Measurements from ENCODE around the gene PRDX4. TPM values are rescaled to one million over a fixed set of nuclear protein-coding genes. Genes with fewer than 3 reads are reported as not detected.

PRDX4 gene
- total RNA-seq, 1 donor from 2014 or later, result 75.5 TPM

DNA sequence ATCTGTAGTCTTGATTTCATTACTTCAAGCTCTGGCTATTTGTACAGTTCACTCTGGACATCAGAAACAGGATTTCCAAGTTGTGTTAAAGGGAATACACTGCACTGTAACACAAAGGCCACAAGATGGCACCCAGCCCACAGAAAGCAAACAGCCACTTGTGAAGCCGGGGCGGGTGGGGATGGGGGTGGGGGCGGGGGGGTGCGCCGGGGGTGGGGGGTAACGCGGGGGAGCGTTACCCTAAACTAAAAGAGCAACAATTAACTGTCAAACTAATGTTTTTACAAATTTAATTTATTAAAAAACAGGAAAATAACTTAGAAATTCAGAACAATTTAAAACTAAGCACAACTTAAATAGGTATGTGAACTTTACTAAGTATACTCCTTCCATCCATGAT is 27.3 kb downstream of the PRDX4 start:
- H3K9me3 Mint-ChIP-seq, result no peaks in the 10 kb centered on the region
- DNase-seq (ENCODE audit: low spot score), result peak; percentile 4
- H3K4me3 Mint-ChIP-seq, result no peak overlapping the region
- H3K36me3 Mint-ChIP-seq (ENCODE audit: low read depth), result no peaks in the 10 kb centered on the region
- intact Hi-C loops (cut with micrococcal nuclease), result loop anchor here (1.0 kb wide), 2 partner anchors 208 to 360 kb away; partner anchors contain the start of gene EIF2S3
- H3K4me1 Mint-ChIP-seq (ENCODE audit: low read depth), result no peaks in the 10 kb centered on the region
- no peak overlapping the region for H3K27ac Mint-ChIP-seq
- no peaks in the 10 kb centered on the region for H3K27me3 Mint-ChIP-seq (ENCODE audit: insufficient read depth)

DNA sequence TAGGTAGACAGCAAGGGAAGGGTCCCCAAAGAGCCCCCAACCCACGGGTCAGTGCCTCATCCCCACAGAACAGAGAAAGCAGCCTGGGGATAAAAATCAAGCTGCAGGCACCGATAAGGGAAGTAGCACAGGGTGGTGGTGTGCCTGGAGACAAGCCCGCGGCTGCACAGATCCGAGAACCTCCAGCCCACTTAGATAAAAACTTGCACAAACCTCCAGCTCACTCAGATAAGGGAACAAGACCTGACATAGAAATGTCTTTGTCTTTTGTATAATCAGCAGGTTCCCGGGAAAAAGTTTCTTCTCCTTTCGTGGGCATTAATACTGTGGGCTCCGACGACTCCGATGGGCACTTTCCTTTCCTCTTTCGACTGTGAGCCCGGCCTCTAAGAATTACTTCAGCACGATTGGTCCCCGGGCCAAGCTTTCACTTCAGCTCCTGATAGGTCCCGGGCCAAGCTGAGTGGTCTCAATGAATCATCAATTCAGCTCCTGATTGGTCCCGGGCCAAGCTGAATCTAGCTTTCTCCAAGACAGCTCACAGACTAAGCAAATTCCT is 32.4 kb downstream of the PRDX4 start:
- DNase-seq (ENCODE audit: low spot score), result no peak
- no peaks in the 10 kb centered on the region for H3K9me3 Mint-ChIP-seq
- H3K4me1 Mint-ChIP-seq (ENCODE audit: low read depth), result no peaks in the 10 kb centered on the region
- no peak overlapping the region for H3K4me3 Mint-ChIP-seq
- H3K27me3 Mint-ChIP-seq (ENCODE audit: insufficient read depth), result no peaks in the 10 kb centered on the region
- H3K36me3 Mint-ChIP-seq (ENCODE audit: low read depth), result peaks cover 13% of the 10 kb centered on the region
- H3K27ac Mint-ChIP-seq, result no peak overlapping the region
- intact Hi-C loops (cut with micrococcal nuclease), result no loop called here

GRCh38 chrX:23704673-23705206 is 37.4 kb downstream of the PRDX4 start:
- no peaks in the 10 kb centered on the region for H3K9me3 Mint-ChIP-seq
- H3K36me3 Mint-ChIP-seq (ENCODE audit: low read depth), result peaks cover 19% of the 10 kb centered on the region
- H3K4me3 Mint-ChIP-seq, result no peak overlapping the region
- H3K4me1 Mint-ChIP-seq (ENCODE audit: low read depth), result no peaks in the 10 kb centered on the region
- no peak for DNase-seq (ENCODE audit: low spot score)
- intact Hi-C loops (cut with micrococcal nuclease), result no loop called here
- peak overlapping the region; percentile 61 for H3K27ac Mint-ChIP-seq
- no peaks in the 10 kb centered on the region for H3K27me3 Mint-ChIP-seq (ENCODE audit: insufficient read depth)

DNA sequence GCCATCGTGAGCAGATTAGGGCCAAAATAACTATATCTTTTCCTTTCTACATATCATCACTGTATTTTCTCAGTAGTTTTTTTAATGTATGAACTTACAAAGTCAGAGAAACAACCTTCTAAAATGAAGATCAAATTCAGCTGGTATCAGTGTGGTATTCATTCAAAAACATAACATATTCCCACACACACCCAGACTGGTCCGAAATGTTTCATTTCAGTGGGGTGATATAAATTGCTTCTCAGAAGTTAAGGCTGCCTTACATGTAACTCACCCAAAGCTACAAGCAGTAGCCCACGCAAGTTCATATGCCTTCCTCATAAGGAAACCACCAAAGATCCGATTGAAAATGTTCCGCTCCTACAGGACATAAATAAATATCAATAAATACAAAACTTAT is 37.9 kb downstream of the PRDX4 start:
- intact Hi-C loops (cut with micrococcal nuclease), result no loop called here
- Mint-ChIP-seq H3K4me3 (no peak overlapping the region), H3K27me3 (ENCODE audit: insufficient read depth) (no peaks in the 10 kb centered on the region), H3K27ac (no peak overlapping the region), H3K9me3 (no peaks in the 10 kb centered on the region), H3K4me1 (ENCODE audit: low read depth) (no peaks in the 10 kb centered on the region), H3K36me3 (ENCODE audit: low read depth) (peaks cover 19% of the 10 kb centered on the region)
- no peak for DNase-seq (ENCODE audit: low spot score)

- H3K27ac Mint-ChIP-seq, result peak overlapping the region; percentile 16
- H3K4me3 Mint-ChIP-seq, result no peak overlapping the region
- H3K9me3 Mint-ChIP-seq, result no peaks in the 10 kb centered on the region
- no peaks in the 10 kb centered on the region for H3K27me3 Mint-ChIP-seq (ENCODE audit: insufficient read depth)
- intact Hi-C loops (cut with micrococcal nuclease), result no loop called here
- H3K4me1 Mint-ChIP-seq (ENCODE audit: low read depth), result no peaks in the 10 kb centered on the region
- DNase-seq (ENCODE audit: low spot score), result no peak
- peaks cover 26% of the 10 kb centered on the region for H3K36me3 Mint-ChIP-seq (ENCODE audit: low read depth)
Observed at GRCh38 chrX:23720117-23720677, 52.9 kb downstream of the PRDX4 start.

- Mint-ChIP-seq H3K9me3 (no peaks in the 10 kb centered on the region), H3K36me3 (ENCODE audit: low read depth) (peaks cover 28% of the 10 kb centered on the region), H3K27ac (no peak overlapping the region), H3K4me1 (ENCODE audit: low read depth) (no peaks in the 10 kb centered on the region), H3K27me3 (ENCODE audit: insufficient read depth) (no peaks in the 10 kb centered on the region), H3K4me3 (no peak overlapping the region)
- intact Hi-C loops (cut with micrococcal nuclease), result no loop called here
- no peak for DNase-seq (ENCODE audit: low spot score)
Observed at GRCh38 chrX:23726191-23726590, 58.9 kb downstream of the PRDX4 start.

- Mint-ChIP-seq H3K36me3 (ENCODE audit: low read depth) (peaks cover 36% of the 10 kb centered on the region), H3K9me3 (no peaks in the 10 kb centered on the region), H3K27me3 (ENCODE audit: insufficient read depth) (no peaks in the 10 kb centered on the region), H3K4me1 (ENCODE audit: low read depth) (peaks cover 8% of the 10 kb centered on the region), H3K4me3 (no peak overlapping the region), H3K27ac (no peak overlapping the region)
- intact Hi-C loops (cut with micrococcal nuclease), result no loop called here
- DNase-seq (ENCODE audit: low spot score), result no peak
Observed at GRCh38 chrX:23727206-23727605, 59.9 kb downstream of the PRDX4 start.

DNA sequence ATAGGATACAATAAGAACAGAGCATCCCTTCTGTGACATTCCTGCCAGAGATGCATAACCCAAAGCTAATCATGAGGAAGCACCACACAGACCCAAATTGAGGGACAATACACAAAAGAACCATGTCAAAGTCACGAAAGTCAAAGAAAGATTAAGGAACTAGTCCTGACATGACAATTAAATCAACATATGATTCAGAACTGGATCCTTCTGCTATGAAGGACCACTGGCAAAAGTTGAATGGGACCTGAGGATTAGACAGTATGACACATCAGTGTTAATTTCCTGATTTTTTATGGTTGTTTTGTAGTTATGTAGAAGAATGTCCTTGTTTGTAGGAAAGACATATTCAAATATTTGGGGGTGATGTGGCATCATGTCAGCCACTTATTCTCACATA is 61.9 kb downstream of the PRDX4 start:
- no peaks in the 10 kb centered on the region for H3K27me3 Mint-ChIP-seq (ENCODE audit: insufficient read depth)
- H3K36me3 Mint-ChIP-seq (ENCODE audit: low read depth), result peaks cover 33% of the 10 kb centered on the region
- no peaks in the 10 kb centered on the region for H3K9me3 Mint-ChIP-seq
- no peak for DNase-seq (ENCODE audit: low spot score)
- no peak overlapping the region for H3K27ac Mint-ChIP-seq
- intact Hi-C loops (cut with micrococcal nuclease), result no loop called here
- peaks cover 19% of the 10 kb centered on the region for H3K4me1 Mint-ChIP-seq (ENCODE audit: low read depth)
- no peak overlapping the region for H3K4me3 Mint-ChIP-seq

- no peak overlapping the region for H3K4me3 Mint-ChIP-seq
- no peak for DNase-seq (ENCODE audit: low spot score)
- H3K9me3 Mint-ChIP-seq, result no peaks in the 10 kb centered on the region
- H3K27ac Mint-ChIP-seq, result peak overlapping the region; percentile 68
- intact Hi-C loops (cut with micrococcal nuclease), result loop anchor here (1.0 to 10.0 kb wide), 8 partner anchors 11 to 423 kb away; partner anchors contain the start of genes ACOT9, APOO and EIF2S3
- peaks cover 27% of the 10 kb centered on the region for H3K36me3 Mint-ChIP-seq (ENCODE audit: low read depth)
- peaks cover 25% of the 10 kb centered on the region for H3K4me1 Mint-ChIP-seq (ENCODE audit: low read depth)
- H3K27me3 Mint-ChIP-seq (ENCODE audit: insufficient read depth), result no peaks in the 10 kb centered on the region
Observed at GRCh38 chrX:23731951-23732350, 64.7 kb downstream of the PRDX4 start.

GRCh38 chrX:23732704-23733103 is 65.4 kb downstream of the PRDX4 start:
- intact Hi-C loops (cut with micrococcal nuclease), result loop anchor here (1.0 to 10.0 kb wide), 8 partner anchors 11 to 422 kb away; partner anchors contain the start of genes ACOT9, APOO and EIF2S3
- H3K4me3 Mint-ChIP-seq, result peak overlapping the region; percentile 30
- peak overlapping the region; percentile 83 for H3K27ac Mint-ChIP-seq
- H3K36me3 Mint-ChIP-seq (ENCODE audit: low read depth), result peaks cover 26% of the 10 kb centered on the region
- DNase-seq (ENCODE audit: low spot score), result no peak
- H3K27me3 Mint-ChIP-seq (ENCODE audit: insufficient read depth), result no peaks in the 10 kb centered on the region
- H3K4me1 Mint-ChIP-seq (ENCODE audit: low read depth), result peaks cover 29% of the 10 kb centered on the region
- no peaks in the 10 kb centered on the region for H3K9me3 Mint-ChIP-seq

Other genes with a start within 250 kb of the PRDX4 start
- gene ACOT9, start 75.8 kb downstream of the PRDX4 start, total RNA-seq, result 58.3 and 60.3 TPM in 2 replicates
- gene SAT1, start 115.7 kb downstream of the PRDX4 start, total RNA-seq, result 71.8 and 74.8 TPM in 2 replicates
- gene APOO, start 240.4 kb downstream of the PRDX4 start, total RNA-seq, result 29.0 and 30.0 TPM in 2 replicates
- gene CXorf58, start 240.5 kb downstream of the PRDX4 start, total RNA-seq, result not detected in 2 replicates